Stomach (tissue), 4 donors: Measurements from ENCODE around the gene NLGN1.

Source experiments
- POLR2A ChIP-seq, 4 donors: fragments of 450-650 bp; IDR thresholded peaks; one replicate each; pipeline ENCODE4 v1.6.1; 2016; ENCODE audit warnings: antibody characterized with exemption in 4 of 4, control low read depth in 2 of 4, mild to moderate bottlenecking in 1 of 4, moderate library complexity in 1 of 4
- TF ChIP-seq, protein P1 (sequence below), 7 experiments: fragments of 450-650 bp in 4 of 7; fragments of 200-600 bp in 3 of 7; sonication (generic) in 3 of 7; IDR thresholded peaks; one replicate each; pipeline ENCODE4 v1.5.1; 2016 to 2019; ENCODE audit warnings: antibody characterized with exemption in 7 of 7, control low read depth in 2 of 7, mild to moderate bottlenecking in 1 of 7

DNA sequence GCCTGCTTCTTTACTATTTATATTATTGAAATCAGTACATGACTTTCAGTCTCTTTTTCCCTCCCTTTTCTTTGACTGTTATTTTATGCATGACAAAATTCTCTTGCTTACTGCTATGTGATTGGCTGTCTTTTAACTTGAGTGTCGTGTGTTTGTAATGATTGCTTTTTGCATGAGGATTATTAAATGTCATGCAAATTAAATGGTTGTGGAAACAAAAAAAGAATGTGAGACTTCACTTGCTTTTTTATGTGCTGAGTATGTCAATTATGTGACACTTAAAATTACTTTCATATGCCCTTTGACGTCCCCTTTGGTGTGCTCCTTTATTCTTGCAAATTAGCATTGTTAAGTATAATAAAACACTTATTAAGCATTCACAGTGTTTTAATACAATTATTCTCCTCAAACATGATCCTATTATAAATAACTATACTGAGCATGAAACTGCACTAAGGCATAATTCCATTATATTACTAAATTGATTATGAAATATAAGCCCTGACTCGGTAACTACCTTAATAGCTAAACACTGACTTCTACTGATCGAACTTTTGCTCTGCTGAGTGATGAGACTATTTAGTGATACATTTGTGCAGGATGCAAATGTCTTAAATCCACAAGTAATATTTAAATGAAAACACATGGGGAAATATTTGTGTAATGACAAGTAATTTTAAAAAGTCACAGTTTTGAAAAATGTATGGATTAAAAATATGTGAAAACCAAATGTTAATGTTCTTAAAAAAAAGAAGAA lies 401.7 kb downstream of the NLGN1 start:
- TF ChIP-seq, protein P1, sequence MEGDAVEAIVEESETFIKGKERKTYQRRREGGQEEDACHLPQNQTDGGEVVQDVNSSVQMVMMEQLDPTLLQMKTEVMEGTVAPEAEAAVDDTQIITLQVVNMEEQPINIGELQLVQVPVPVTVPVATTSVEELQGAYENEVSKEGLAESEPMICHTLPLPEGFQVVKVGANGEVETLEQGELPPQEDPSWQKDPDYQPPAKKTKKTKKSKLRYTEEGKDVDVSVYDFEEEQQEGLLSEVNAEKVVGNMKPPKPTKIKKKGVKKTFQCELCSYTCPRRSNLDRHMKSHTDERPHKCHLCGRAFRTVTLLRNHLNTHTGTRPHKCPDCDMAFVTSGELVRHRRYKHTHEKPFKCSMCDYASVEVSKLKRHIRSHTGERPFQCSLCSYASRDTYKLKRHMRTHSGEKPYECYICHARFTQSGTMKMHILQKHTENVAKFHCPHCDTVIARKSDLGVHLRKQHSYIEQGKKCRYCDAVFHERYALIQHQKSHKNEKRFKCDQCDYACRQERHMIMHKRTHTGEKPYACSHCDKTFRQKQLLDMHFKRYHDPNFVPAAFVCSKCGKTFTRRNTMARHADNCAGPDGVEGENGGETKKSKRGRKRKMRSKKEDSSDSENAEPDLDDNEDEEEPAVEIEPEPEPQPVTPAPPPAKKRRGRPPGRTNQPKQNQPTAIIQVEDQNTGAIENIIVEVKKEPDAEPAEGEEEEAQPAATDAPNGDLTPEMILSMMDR (IDR thresholded peaks at IDR 0.05), result no peak
- no peak for TF ChIP-seq POLR2A (IDR thresholded peaks at IDR 0.05)
